ENCODE data around the gene ZIC2.

ZIC2 gene

DNA sequence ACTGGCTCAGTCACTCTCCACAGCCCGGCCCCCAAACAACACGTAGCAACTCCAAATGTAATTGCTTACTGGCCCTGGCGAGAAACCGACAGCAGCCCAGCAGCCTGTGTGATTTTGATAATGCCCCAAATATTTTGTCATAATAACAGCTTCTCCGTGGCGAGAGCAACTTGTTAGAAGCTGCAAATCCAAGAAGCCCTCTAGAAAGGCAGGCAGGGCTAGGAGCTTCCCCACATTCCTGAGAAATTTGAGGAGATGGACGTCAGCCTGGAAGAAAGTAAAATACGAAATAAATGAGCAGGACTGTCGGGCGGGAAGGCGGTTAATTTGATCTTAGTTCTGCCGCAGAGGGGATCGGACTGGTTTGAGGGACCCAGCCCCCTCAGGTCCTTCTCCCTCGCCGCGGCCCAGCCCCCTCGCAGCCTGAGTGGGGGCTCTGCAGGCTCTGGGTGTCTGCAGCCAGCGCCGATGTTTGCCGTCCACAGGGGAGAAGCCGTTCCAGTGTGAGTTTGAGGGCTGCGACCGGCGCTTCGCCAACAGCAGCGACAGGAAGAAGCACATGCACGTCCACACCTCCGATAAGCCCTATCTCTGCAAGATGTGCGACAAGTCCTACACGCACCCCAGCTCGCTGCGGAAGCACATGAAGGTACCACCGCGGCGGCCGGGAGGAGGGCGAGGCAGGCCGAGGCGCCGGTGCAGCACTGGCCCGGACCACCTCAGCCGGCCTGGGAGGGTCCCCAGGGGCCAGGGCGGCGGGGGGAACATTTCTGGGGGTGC, 3.1 kb downstream of the ZIC2 start:
- peak overlapping the region; percentile 11 for H3K4me3 Mint-ChIP-seq
- no peaks in the 10 kb centered on the region for H3K9me3 Mint-ChIP-seq
- peaks cover 12% of the 10 kb centered on the region for H3K36me3 Mint-ChIP-seq (ENCODE audit: low read depth)
- H3K4me1 Mint-ChIP-seq = peaks cover 28% of the 10 kb centered on the region
- H3K27ac Mint-ChIP-seq = peak overlapping the region; percentile 70
- ATAC-seq (no peak), DNase-seq (no peak)
- H3K27me3 Mint-ChIP-seq = peaks cover 66% of the 10 kb centered on the region

DNA sequence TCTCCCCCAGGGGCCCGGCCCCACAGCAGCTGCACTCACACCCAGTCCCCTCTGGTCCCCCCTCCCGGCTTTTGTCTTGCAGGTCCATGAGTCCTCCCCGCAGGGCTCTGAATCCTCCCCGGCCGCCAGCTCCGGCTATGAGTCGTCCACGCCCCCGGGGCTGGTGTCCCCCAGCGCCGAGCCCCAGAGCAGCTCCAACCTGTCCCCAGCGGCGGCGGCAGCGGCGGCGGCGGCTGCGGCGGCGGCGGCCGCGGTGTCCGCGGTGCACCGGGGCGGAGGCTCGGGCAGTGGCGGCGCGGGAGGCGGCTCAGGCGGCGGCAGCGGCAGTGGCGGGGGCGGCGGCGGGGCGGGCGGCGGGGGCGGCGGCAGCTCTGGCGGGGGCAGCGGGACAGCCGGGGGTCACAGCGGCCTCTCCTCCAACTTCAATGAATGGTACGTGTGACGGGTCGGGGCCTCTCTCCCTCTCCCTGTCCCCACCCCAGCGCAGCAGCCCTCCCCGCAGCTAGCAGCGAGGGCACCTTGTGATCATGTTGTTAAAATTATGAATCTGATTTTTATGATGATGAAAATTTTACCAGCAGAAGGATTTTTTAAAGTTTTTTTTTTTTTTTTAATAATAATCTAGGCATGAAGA, 3.8 kb downstream of the ZIC2 start:
- Mint-ChIP-seq H3K4me3 (no peak overlapping the region), H3K36me3 (ENCODE audit: low read depth) (peaks cover 12% of the 10 kb centered on the region), H3K4me1 (peaks cover 33% of the 10 kb centered on the region), H3K27me3 (peaks cover 70% of the 10 kb centered on the region), H3K27ac (no peak overlapping the region), H3K9me3 (no peaks in the 10 kb centered on the region)
- no peak for ATAC-seq
- DNase-seq = no peak

DNA sequence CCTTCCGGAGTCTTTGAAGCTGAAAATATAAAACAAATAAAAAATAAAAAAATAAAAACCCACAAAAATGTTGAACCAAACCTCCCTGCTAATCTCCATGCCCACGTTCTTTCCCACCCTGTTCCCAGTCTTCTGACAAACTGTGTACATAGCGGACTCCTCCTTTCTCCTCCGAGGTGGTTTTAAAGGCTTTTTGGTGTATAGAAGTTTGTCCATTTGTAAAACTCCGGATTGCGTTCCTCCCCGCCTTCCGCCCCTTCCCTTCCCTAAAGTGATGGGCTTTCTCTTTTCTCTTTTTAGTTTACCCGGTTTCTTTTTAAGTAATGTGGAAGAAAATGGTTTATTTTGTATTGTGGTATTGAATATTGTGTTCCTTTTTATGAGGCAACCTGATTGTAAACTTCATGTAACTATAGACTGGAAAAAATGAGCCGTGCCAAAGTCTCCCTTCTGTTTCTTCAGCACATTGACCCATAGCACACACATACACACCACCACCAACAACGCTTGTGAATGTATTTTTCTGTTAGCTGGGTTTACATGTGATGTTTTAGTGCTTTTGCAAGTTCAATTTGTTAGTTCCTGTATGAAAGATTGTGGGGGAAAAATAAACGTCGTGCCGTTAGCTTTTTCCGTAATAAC, 4.4 kb downstream of the ZIC2 start:
- H3K27me3 Mint-ChIP-seq = peaks cover 75% of the 10 kb centered on the region
- H3K9me3 Mint-ChIP-seq = no peaks in the 10 kb centered on the region
- peak overlapping the region; percentile 23 for H3K4me3 Mint-ChIP-seq
- ATAC-seq (no peak), DNase-seq (no peak)
- H3K27ac Mint-ChIP-seq = peak overlapping the region; percentile 78
- peaks cover 36% of the 10 kb centered on the region for H3K4me1 Mint-ChIP-seq
- H3K36me3 Mint-ChIP-seq (ENCODE audit: low read depth) = peaks cover 12% of the 10 kb centered on the region

DNA sequence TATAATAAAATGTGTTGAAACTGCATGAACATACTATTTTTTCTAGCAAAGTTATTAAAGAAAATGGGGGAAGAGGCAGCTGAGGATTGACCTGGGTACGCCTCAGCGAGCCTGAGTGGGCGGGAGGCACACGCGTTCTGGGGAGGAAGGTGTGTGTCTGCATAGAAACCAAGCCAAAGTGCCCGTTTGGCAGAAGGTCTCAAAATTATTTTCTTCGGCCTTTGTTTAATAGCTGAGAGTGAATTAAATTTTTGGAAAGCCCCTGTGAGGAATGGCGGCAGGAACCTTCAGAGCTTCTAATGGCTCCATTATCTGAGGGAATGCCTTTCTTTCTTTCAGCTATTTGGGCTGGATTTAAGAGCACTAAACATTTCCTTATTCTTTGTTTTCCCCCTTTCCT, 5.2 kb downstream of the ZIC2 start:
- DNase-seq = no peak
- Mint-ChIP-seq H3K9me3 (no peaks in the 10 kb centered on the region), H3K4me1 (peaks cover 36% of the 10 kb centered on the region), H3K27ac (no peak overlapping the region), H3K4me3 (no peak overlapping the region), H3K27me3 (peaks cover 82% of the 10 kb centered on the region), H3K36me3 (ENCODE audit: low read depth) (peaks cover 12% of the 10 kb centered on the region)
- no peak for ATAC-seq

DNA sequence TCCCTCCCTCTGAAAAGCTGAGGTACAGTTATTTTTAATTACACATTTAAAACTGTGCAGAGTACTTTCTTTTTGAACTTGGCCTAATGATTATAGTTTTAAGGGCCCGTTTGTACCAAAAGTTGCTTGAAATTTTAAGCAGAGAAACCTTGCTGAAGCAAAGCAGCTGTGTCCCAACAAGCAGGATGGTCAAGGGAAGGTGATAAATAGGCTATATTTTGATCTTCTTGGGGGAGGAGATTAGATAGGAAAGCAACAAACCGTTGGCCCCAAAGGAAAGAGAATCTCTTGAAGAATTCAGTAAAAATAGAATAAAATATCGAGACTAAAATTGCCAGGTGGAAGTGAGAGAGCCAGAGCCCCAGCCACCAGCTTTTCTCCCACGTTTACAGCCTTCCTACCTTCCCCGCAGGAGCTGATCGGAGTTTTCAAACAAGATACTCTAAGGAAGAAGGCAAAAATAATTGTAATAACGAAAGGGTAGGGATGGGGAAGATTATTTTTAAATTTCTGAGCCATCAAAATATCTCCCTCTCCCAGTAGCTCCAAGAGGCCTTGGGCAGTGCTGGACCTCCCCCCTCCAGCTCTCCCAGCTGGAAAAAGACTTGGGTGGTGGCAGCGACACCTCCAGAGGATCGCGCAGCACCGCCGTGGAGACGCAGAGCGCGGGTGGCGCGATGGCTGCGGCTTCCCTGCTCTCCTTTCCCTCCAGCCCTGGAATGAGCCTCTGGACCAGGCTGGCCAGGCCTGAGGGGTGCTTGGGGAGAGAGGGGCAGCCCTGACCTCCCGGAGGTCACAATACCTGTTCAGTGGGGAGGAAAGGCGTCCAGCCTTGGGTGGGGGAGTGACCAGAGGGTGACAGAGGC, 5.8 kb downstream of the ZIC2 start:
- H3K27ac Mint-ChIP-seq = no peak overlapping the region
- peaks cover 13% of the 10 kb centered on the region for H3K36me3 Mint-ChIP-seq (ENCODE audit: low read depth)
- ATAC-seq (no peak), DNase-seq (no peak)
- peaks cover 36% of the 10 kb centered on the region for H3K4me1 Mint-ChIP-seq
- no peak overlapping the region for H3K4me3 Mint-ChIP-seq
- H3K27me3 Mint-ChIP-seq = peaks cover 88% of the 10 kb centered on the region
- H3K9me3 Mint-ChIP-seq = no peaks in the 10 kb centered on the region

DNA sequence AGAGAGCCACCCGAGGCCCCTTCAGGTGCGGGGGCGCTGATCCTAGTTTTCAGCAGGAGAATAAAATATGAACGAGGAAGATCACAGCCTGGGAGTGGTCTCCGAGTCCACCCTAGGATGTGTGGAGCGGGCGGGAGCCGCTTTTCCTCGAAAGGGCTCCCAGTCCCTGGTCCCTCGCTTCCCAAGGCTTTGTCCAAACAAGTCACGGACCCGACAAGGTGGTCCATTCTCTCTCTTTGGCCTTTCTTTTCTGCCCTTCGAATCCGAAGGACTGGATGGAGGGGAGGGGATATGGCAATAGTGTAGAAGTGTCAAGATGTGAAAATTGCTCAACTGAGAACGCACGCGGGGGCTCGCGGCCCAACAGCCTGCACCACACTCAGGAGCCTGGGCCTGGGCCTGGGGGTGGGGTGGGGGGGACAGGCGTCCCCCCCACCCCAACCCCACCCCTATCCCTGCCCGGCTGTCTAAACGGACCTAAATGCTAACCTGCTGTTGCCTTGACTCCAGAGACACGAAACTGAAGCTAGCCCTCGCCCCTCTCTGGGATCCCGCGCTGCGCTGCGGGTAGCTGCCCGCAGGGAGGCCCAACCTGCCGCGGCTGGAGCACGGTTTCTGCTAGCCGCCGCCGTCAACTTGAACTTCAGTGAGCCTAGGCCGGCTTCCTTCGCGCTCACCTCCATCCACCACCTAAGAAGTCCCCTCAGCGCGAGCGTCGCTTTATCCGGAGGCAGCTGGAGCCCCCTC, 7.1 kb downstream of the ZIC2 start:
- Mint-ChIP-seq H3K9me3 (no peaks in the 10 kb centered on the region), H3K27ac (no peak overlapping the region), H3K4me3 (no peak overlapping the region), H3K4me1 (peaks cover 31% of the 10 kb centered on the region), H3K36me3 (ENCODE audit: low read depth) (peaks cover 14% of the 10 kb centered on the region), H3K27me3 (peaks cover 90% of the 10 kb centered on the region)
- no peak for ATAC-seq
- DNase-seq = no peak

DNA sequence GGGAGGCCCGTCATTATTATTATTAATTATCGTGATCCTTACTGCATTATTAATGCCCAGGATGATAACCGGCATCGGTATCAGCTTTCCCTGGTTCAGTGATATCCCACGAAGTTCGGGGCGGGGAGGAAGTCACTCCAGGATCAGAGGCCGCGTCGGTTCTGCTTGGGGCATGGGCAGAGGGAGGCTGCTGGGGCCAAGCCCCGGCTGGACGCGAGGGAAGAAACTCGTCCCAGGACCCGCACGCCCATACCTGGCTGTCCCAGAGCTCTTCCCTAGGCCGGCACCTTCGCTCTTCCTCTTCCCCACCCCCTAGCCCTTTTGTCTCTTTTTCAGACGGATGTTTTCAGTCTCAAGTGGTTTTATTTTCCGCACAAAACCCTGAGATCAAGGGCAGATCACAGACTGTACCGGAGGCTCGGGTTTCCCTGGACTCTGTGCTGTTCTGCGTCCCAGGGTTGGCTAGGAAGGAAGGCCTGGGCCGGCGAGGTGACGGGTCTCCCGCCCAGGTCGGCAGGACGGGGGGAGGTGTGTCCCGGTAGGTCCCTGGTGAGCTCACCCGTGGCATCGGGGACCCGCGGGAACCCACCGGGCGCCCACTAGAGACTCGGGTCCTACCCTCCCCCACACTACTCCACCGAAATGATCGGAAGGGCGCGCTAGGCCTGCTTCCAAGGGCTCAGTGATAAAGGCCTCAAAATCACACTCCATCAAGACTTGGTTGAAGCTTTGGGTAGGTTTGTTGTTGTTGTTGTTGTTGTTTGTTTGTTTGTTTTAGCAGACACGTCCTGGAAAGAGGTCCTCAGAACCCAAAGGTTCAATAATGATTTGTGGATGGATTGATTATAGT, 7.9 kb downstream of the ZIC2 start:
- Mint-ChIP-seq H3K9me3 (no peaks in the 10 kb centered on the region), H3K4me1 (peaks cover 26% of the 10 kb centered on the region), H3K27ac (no peak overlapping the region), H3K36me3 (ENCODE audit: low read depth) (peaks cover 7% of the 10 kb centered on the region), H3K27me3 (peaks cover 90% of the 10 kb centered on the region), H3K4me3 (peak overlapping the region; percentile 11)
- ATAC-seq = no peak
- no peak for DNase-seq

DNA sequence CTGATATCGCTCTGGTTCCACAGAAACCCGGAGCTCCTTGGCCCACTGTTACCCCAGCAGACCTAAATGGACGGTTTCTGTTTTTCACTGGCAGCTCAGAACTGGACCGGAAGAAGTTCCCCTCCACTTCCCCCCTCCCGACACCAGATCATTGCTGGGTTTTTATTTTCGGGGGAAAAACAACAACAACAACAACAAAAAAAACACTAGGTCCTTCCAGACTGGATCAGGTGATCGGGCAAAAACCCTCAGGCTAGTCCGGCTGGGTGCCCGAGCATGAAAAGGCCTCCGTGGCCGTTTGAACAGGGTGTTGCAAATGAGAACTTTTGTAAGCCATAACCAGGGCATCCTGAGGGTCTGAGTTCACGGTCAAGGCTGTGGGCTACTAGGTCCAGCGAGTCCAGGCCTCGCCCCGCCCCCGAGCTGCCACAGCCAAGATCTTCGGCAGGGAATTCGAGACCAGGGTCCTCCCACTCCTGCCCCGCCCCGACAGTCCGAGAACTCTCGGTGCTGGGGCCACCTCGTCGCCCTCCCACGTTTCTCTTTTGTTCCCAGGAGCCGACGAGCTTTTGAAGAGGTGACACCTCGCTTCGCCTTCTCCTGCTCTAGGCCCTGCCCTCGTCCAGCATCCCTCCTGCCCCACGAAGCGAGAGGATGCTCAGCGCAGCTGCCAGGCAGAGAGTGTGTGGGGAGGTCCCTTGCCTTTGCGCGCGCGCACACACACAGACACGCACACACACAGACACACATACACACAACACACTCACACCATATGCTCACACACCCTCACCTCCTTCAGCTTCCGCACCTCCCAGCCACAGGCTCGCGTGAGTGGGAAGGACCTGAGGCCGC, 8.8 kb downstream of the ZIC2 start:
- H3K4me1 Mint-ChIP-seq = peaks cover 24% of the 10 kb centered on the region
- no peak overlapping the region for H3K27ac Mint-ChIP-seq
- DNase-seq (no peak), ATAC-seq (no peak)
- H3K4me3 Mint-ChIP-seq = peak overlapping the region; percentile 11
- peaks cover 95% of the 10 kb centered on the region for H3K27me3 Mint-ChIP-seq
- peaks cover 10% of the 10 kb centered on the region for H3K36me3 Mint-ChIP-seq (ENCODE audit: low read depth)
- peaks cover 6% of the 10 kb centered on the region for H3K9me3 Mint-ChIP-seq

DNA sequence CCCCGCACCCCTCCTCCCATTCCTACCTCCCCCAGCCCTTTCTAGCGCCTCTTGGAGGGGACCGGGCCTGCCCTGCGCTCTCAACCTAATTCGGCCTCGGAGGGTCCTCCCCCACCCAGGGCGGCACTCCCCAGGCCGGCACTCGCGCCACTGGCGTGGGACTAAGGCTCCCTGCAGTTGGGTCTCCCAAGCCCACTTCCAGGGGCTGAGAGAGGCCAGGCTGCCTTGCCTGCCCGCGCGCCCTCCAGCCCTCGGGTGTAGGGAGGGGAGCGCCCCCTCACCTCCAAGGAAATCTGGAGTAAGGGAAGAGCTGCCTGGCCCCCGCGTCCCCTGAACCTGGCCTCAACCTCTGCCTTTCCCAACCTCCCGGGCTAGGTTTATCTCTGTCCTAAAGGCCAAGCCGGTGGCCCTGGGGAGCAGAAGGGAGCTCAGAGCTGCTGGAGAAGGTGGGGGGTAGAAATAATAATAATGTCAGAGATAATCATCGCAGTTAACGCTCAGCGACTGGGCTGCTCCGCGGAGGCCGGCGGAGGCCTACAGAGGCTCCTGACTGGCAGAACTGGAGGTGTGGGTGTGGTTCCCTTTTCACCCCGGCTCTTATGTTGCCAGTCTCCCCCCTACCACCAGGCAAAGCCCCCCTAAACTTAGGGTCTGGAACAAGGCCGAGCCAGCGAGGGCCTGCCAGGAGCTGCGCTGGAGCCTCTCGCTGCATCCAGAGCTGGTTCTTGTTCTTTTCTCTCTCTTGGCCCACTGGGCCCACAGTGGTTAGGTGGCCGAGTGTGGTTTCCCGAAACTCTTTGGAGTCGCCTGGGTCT, 9.6 kb downstream of the ZIC2 start:
- Mint-ChIP-seq H3K9me3 (peaks cover 9% of the 10 kb centered on the region), H3K4me3 (no peak overlapping the region), H3K4me1 (peaks cover 19% of the 10 kb centered on the region), H3K27me3 (peaks cover 96% of the 10 kb centered on the region), H3K36me3 (ENCODE audit: low read depth) (peaks cover 9% of the 10 kb centered on the region), H3K27ac (no peak overlapping the region)
- no peak for ATAC-seq
- DNase-seq = no peak

DNA sequence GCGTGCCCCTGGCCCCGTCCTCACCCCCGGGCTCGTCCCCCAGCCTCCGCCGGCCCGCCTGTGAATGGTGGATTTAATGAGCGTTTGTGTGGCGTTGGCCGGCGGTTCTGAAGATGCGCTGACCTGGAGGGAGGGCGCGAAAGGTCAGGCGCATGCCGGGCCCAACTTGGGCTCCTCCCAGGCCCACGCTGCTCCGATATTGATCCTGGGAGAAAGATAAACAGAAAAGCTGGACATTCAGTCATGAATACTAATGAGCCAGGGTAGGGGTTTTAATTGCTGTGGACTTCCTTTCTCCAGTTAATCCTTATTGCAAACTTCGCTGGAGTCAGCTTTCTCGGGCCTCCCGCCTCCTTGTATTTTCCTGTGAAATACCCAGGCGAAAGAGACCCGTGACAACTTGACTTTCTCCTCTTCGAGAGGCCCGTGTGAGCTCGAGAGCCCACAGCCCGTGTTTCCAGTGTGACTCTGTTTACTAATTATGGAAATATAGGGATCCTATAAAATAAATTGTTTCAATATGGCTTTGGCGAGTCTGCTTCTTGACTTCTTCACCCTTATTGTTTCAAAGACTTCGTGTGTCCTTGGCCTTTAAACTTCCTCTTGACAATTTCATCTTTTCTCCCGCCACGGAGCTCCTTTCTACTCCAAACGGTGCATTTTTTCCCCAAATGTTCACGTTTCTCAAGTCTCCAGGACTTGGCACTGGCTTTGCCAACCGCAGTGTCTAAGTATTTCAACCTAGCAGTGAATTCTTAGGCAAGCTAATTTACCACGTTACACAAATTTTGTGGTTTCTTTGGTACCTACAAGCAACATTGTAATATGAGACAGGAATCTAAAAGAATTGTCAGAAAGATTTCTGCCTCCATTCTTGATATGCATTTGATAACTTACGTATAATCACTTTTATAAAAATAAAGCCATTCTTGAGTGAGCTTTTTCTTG, 10.5 kb downstream of the ZIC2 start:
- DNase-seq (no peak), ATAC-seq (no peak)
- no peak overlapping the region for H3K4me3 Mint-ChIP-seq
- peaks cover 8% of the 10 kb centered on the region for H3K36me3 Mint-ChIP-seq (ENCODE audit: low read depth)
- H3K9me3 Mint-ChIP-seq = peaks cover 9% of the 10 kb centered on the region
- H3K27ac Mint-ChIP-seq = no peak overlapping the region
- peaks cover 94% of the 10 kb centered on the region for H3K27me3 Mint-ChIP-seq
- peaks cover 21% of the 10 kb centered on the region for H3K4me1 Mint-ChIP-seq

DNA sequence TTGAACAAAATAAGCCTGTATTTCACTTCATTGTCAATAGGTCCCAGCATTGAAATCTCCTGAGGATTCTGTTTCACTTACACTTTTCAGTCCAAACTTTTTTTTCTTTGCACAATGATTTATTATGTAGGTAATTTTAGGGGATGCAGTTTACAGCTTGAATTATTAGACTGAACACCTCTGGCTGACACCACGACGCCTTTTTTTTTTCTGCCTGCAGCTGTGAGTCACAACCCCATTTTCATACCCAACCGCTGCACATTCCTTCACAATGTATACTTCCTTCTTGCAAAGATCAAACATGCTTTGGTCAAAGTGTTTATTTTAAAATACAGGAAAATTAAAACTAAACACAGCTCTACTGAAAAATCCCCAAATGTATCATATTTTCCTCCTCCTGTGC, 11.4 kb downstream of the ZIC2 start:
- Mint-ChIP-seq H3K9me3 (peaks cover 9% of the 10 kb centered on the region), H3K36me3 (ENCODE audit: low read depth) (peaks cover 8% of the 10 kb centered on the region), H3K4me3 (no peak overlapping the region), H3K27ac (no peak overlapping the region), H3K4me1 (peaks cover 21% of the 10 kb centered on the region), H3K27me3 (peaks cover 86% of the 10 kb centered on the region)
- no peak for DNase-seq
- ATAC-seq = no peak
